ENCODE data around the gene KCNT1.

- TF ChIP-seq CTCF (conservative IDR thresholded peaks at IDR 0.05) (no peak), EZH2 (IDR thresholded peaks at IDR 0.05; ENCODE audit: low read depth) (no peak)
Observed at GRCh38 chr9:135771401-135772051, 69.5 kb downstream of the KCNT1 start.
